ENCODE results near the gene CDC42BPB.

The CDC42BPB gene

DNA sequence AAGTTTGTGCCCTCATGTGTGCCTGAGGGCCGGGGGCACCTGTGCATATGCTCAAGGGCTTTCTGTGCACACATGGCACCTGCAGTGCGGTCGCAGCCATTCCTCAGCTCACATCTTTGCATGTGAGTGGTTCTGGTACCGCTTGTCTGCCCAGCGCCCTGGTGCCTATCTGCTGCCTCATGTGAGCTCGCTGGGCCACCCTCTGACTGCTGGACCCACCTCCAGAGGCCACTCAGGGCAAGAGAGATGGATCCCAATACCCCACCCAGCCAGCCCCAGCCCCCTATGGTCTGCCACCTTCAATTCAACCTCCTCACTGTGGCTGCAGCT lies 140.3 kb downstream of the CDC42BPB start:
- no peaks in the 10 kb centered on the region for H4K20me1 ChIP-seq (ENCODE audit: insufficient read depth, low read length)
- H3K4me2 ChIP-seq (ENCODE audit: insufficient read depth, low read length), result no peak overlapping the region
- H2AFZ ChIP-seq (ENCODE audit: low read depth, low read length), result no peak overlapping the region
- no peaks in the 10 kb centered on the region for H3K27me3 ChIP-seq (ENCODE audit: insufficient read depth, low read length, poor library complexity)
- no peaks in the 10 kb centered on the region for H3K4me1 ChIP-seq (ENCODE audit: insufficient read depth, low read length)
- no peak overlapping the region for H3K4me3 ChIP-seq (ENCODE audit: low read depth in 1 of 2, low read length in 2 of 2)
- peak; percentile 4; the same call in 1 of the 3 replicates for ATAC-seq (ENCODE audit: insufficient read depth, low read depth)
- no peak for DNase-seq
- H3K9ac ChIP-seq (ENCODE audit: low read depth, low read length), result no peak overlapping the region
- peaks cover 3% of the 10 kb centered on the region; the same call in 1 of the 2 replicates for H3K36me3 ChIP-seq (ENCODE audit: insufficient read depth, low read length)
- TF ChIP-seq, protein P1, sequence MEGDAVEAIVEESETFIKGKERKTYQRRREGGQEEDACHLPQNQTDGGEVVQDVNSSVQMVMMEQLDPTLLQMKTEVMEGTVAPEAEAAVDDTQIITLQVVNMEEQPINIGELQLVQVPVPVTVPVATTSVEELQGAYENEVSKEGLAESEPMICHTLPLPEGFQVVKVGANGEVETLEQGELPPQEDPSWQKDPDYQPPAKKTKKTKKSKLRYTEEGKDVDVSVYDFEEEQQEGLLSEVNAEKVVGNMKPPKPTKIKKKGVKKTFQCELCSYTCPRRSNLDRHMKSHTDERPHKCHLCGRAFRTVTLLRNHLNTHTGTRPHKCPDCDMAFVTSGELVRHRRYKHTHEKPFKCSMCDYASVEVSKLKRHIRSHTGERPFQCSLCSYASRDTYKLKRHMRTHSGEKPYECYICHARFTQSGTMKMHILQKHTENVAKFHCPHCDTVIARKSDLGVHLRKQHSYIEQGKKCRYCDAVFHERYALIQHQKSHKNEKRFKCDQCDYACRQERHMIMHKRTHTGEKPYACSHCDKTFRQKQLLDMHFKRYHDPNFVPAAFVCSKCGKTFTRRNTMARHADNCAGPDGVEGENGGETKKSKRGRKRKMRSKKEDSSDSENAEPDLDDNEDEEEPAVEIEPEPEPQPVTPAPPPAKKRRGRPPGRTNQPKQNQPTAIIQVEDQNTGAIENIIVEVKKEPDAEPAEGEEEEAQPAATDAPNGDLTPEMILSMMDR (IDR thresholded peaks at IDR 0.05; ENCODE audit: borderline replicate concordance, extremely low read depth, low read length, poor library complexity, severe bottlenecking), result no peak
- TF ChIP-seq EZH2 (IDR thresholded peaks at IDR 0.05; ENCODE audit: borderline replicate concordance, low read depth, low read length, severe bottlenecking), result no peak
- peaks cover 7% of the 10 kb centered on the region for H3K9me3 ChIP-seq (ENCODE audit: insufficient read depth, low read length, severe bottlenecking)
- no peaks in the 10 kb centered on the region for H3K79me2 ChIP-seq (ENCODE audit: insufficient read depth, low read length)
- H3K27ac ChIP-seq (ENCODE audit: low read length), result no peak overlapping the region

GRCh38 chr14:102916347-102917055 lies 140.8 kb downstream of the CDC42BPB start:
- Histone ChIP-seq H3K27me3 (ENCODE audit: insufficient read depth, low read length, poor library complexity) (no peaks in the 10 kb centered on the region), H3K9me3 (ENCODE audit: insufficient read depth, low read length, severe bottlenecking) (peaks cover 7% of the 10 kb centered on the region), H3K27ac (ENCODE audit: low read length) (no peak overlapping the region), H3K79me2 (ENCODE audit: insufficient read depth, low read length) (no peaks in the 10 kb centered on the region), H3K4me3 (ENCODE audit: low read depth in 1 of 2, low read length in 2 of 2) (no peak overlapping the region), H2AFZ (ENCODE audit: low read depth, low read length) (no peak overlapping the region), H3K36me3 (ENCODE audit: insufficient read depth, low read length) (peaks cover 7% of the 10 kb centered on the region), H3K9ac (ENCODE audit: low read depth, low read length) (no peak overlapping the region), H3K4me1 (ENCODE audit: insufficient read depth, low read length) (no peaks in the 10 kb centered on the region), H4K20me1 (ENCODE audit: insufficient read depth, low read length) (no peaks in the 10 kb centered on the region; the same call in 1 of the 2 replicates), H3K4me2 (ENCODE audit: insufficient read depth, low read length) (no peak overlapping the region)
- TF ChIP-seq, protein P1 (IDR thresholded peaks at IDR 0.05; ENCODE audit: borderline replicate concordance, extremely low read depth, low read length, poor library complexity, severe bottlenecking), result no peak
- TF ChIP-seq EZH2 (IDR thresholded peaks at IDR 0.05; ENCODE audit: borderline replicate concordance, low read depth, low read length, severe bottlenecking), result no peak
- no peak for DNase-seq
- 0 out of 3 replicates have a peak, but pooled peaks have one; percentile 7 for ATAC-seq (ENCODE audit: insufficient read depth, low read depth)

- Histone ChIP-seq H3K36me3 (ENCODE audit: insufficient read depth, low read length) (peaks cover 7% of the 10 kb centered on the region), H2AFZ (ENCODE audit: low read depth, low read length) (no peak overlapping the region), H3K27me3 (ENCODE audit: insufficient read depth, low read length, poor library complexity) (no peaks in the 10 kb centered on the region), H3K9me3 (ENCODE audit: insufficient read depth, low read length, severe bottlenecking) (peaks cover 4% of the 10 kb centered on the region), H3K27ac (ENCODE audit: low read length) (no peak overlapping the region), H3K4me2 (ENCODE audit: insufficient read depth, low read length) (no peak overlapping the region), H3K9ac (ENCODE audit: low read depth, low read length) (no peak overlapping the region), H3K4me1 (ENCODE audit: insufficient read depth, low read length) (no peaks in the 10 kb centered on the region), H4K20me1 (ENCODE audit: insufficient read depth, low read length) (no peaks in the 10 kb centered on the region; the same call in 1 of the 2 replicates), H3K4me3 (ENCODE audit: low read depth in 1 of 2, low read length in 2 of 2) (no peak overlapping the region), H3K79me2 (ENCODE audit: insufficient read depth, low read length) (no peaks in the 10 kb centered on the region)
- no peak for TF ChIP-seq EZH2 (IDR thresholded peaks at IDR 0.05; ENCODE audit: borderline replicate concordance, low read depth, low read length, severe bottlenecking)
- TF ChIP-seq, protein P1 (IDR thresholded peaks at IDR 0.05; ENCODE audit: borderline replicate concordance, extremely low read depth, low read length, poor library complexity, severe bottlenecking), result no peak
- ATAC-seq (ENCODE audit: insufficient read depth, low read depth) (no peak), DNase-seq (no peak)
These were observed 141.8 kb downstream of the CDC42BPB start for GRCh38 chr14:102915292-102916110.

Data from DND-41 (cell line).